ENCODE data around the gene SLC6A19.
"Not testable (repeated sequence)": the region's sequence is repeated elsewhere in the genome, so short reads cannot be mapped to it uniquely, and the experiment has no call there.

SLC6A19 gene

GRCh38 chr5:1254196-1254595 is 52.8 kb downstream of the SLC6A19 start:
- in situ Hi-C loops (cut with HindIII; ENCODE audit: low sequenced_read_pairs) = no loop called here

- in situ Hi-C loops (cut with HindIII; ENCODE audit: low sequenced_read_pairs) = no loop called here
Observed at GRCh38 chr5:1255081-1255561, 53.7 kb downstream of the SLC6A19 start.

- in situ Hi-C loops (cut with HindIII; ENCODE audit: low sequenced_read_pairs) = no loop called here
Observed at GRCh38 chr5:1256776-1257175, 55.4 kb downstream of the SLC6A19 start.

- in situ Hi-C loops (cut with HindIII; ENCODE audit: low sequenced_read_pairs) = no loop called here
Observed at GRCh38 chr5:1257363-1257762, 56.0 kb downstream of the SLC6A19 start.

- in situ Hi-C loops (cut with HindIII; ENCODE audit: low sequenced_read_pairs) = no loop called here
Observed at GRCh38 chr5:1257841-1258240, 56.4 kb downstream of the SLC6A19 start.

GRCh38 chr5:1259806-1260480 is 58.5 kb downstream of the SLC6A19 start:
- in situ Hi-C loops (cut with HindIII; ENCODE audit: low sequenced_read_pairs) = no loop called here

- in situ Hi-C loops (cut with HindIII; ENCODE audit: low sequenced_read_pairs) = no loop called here
Observed at GRCh38 chr5:1261643-1262042, 60.2 kb downstream of the SLC6A19 start.

- in situ Hi-C loops (cut with HindIII; ENCODE audit: low sequenced_read_pairs) = no loop called here
Observed at GRCh38 chr5:1262381-1262780, 61.0 kb downstream of the SLC6A19 start.

- in situ Hi-C loops (cut with HindIII; ENCODE audit: low sequenced_read_pairs) = no loop called here
Observed at GRCh38 chr5:1264211-1264610, 62.8 kb downstream of the SLC6A19 start.

- in situ Hi-C loops (cut with HindIII; ENCODE audit: low sequenced_read_pairs) = no loop called here
Observed at GRCh38 chr5:1265026-1265425, 63.6 kb downstream of the SLC6A19 start.

GRCh38 chr5:1265461-1266455 is 64.4 kb downstream of the SLC6A19 start:
- in situ Hi-C loops (cut with HindIII; ENCODE audit: low sequenced_read_pairs) = no loop called here

- in situ Hi-C loops (cut with HindIII; ENCODE audit: low sequenced_read_pairs) = no loop called here
Observed at GRCh38 chr5:1266791-1267190, 65.4 kb downstream of the SLC6A19 start.

- in situ Hi-C loops (cut with HindIII; ENCODE audit: low sequenced_read_pairs) = not testable (repeated sequence)
Observed at GRCh38 chr5:1267464-1267863, 66.1 kb downstream of the SLC6A19 start.

GRCh38 chr5:1268056-1268455 is 66.7 kb downstream of the SLC6A19 start:
- in situ Hi-C loops (cut with HindIII; ENCODE audit: low sequenced_read_pairs) = no loop called here

GRCh38 chr5:1268666-1269065 is 67.3 kb downstream of the SLC6A19 start:
- in situ Hi-C loops (cut with HindIII; ENCODE audit: low sequenced_read_pairs) = no loop called here

GRCh38 chr5:1270426-1270825 is 69.0 kb downstream of the SLC6A19 start:
- in situ Hi-C loops (cut with HindIII; ENCODE audit: low sequenced_read_pairs) = loop anchor here (5.0 kb wide), 2 partner anchors 47 to 83 kb away; no protein-coding TSS in a partner anchor

- in situ Hi-C loops (cut with HindIII; ENCODE audit: low sequenced_read_pairs) = loop anchor here (5.0 kb wide), 2 partner anchors 46 to 84 kb away; no protein-coding TSS in a partner anchor
Observed at GRCh38 chr5:1270933-1271914, 69.8 kb downstream of the SLC6A19 start.

GRCh38 chr5:1272201-1272600 is 70.8 kb downstream of the SLC6A19 start:
- in situ Hi-C loops (cut with HindIII; ENCODE audit: low sequenced_read_pairs) = loop anchor here (5.0 kb wide), 2 partner anchors 45 to 85 kb away; no protein-coding TSS in a partner anchor

GRCh38 chr5:1273745-1274144 is 72.3 kb downstream of the SLC6A19 start:
- in situ Hi-C loops (cut with HindIII; ENCODE audit: low sequenced_read_pairs) = loop anchor here (5.0 kb wide), 2 partner anchors 44 to 86 kb away; no protein-coding TSS in a partner anchor

GRCh38 chr5:1274471-1274870 is 73.1 kb downstream of the SLC6A19 start:
- in situ Hi-C loops (cut with HindIII; ENCODE audit: low sequenced_read_pairs) = loop anchor here (5.0 kb wide), 2 partner anchors 43 to 87 kb away; no protein-coding TSS in a partner anchor

Data from endothelial cell of hepatic sinusoid (primary cell).